ENCODE measurements around the gene EPB41L3. TPM values are rescaled to one million over a fixed set of nuclear protein-coding genes. Genes with fewer than 3 reads are reported as not detected.

The EPB41L3 gene
- total RNA-seq, 4 donors from 2014 or later = 21.2 to 39.5 (median 28.3) TPM

GRCh38 chr18:5457462-5457957 lies 86.3 kb downstream of the EPB41L3 start:
- TF ChIP-seq CTCF (IDR thresholded peaks at IDR 0.05) = no peak
- TF ChIP-seq POLR2A (IDR thresholded peaks at IDR 0.05) = no peak
- intact Hi-C loops (cut with DNase I; ENCODE audit: low total_unique reads) = no loop called here
- 79 to 86% methylated on average over 7 of the region's 7 CpGs for WGBS, 2 donors
- no peak overlapping the region for H3K4me3 ChIP-seq (ENCODE audit: low read depth, poor library complexity, severe bottlenecking)
- DNase-seq (ENCODE audit: low spot score in 2 of 2) = no peak

GRCh38 chr18:5456577-5457461 lies 87.0 kb downstream of the EPB41L3 start:
- H3K4me3 ChIP-seq (ENCODE audit: low read depth, poor library complexity, severe bottlenecking) = no peak overlapping the region
- intact Hi-C loops (cut with DNase I; ENCODE audit: low total_unique reads) = no loop called here
- TF ChIP-seq POLR2A (IDR thresholded peaks at IDR 0.05) (no peak), CTCF (IDR thresholded peaks at IDR 0.05) (no peak)
- no peak for DNase-seq (ENCODE audit: low spot score in 2 of 2)
- WGBS, 2 donors = 49 to 52% methylated on average over 15 of the region's 15 CpGs

- TF ChIP-seq CTCF (IDR thresholded peaks at IDR 0.05) (no peak), POLR2A (IDR thresholded peaks at IDR 0.05) (no peak)
- 69 to 82% methylated on average over 7 of the region's 7 CpGs for WGBS, 2 donors
Observed at GRCh38 chr18:5455674-5456073, 88.1 kb downstream of the EPB41L3 start.

DNA sequence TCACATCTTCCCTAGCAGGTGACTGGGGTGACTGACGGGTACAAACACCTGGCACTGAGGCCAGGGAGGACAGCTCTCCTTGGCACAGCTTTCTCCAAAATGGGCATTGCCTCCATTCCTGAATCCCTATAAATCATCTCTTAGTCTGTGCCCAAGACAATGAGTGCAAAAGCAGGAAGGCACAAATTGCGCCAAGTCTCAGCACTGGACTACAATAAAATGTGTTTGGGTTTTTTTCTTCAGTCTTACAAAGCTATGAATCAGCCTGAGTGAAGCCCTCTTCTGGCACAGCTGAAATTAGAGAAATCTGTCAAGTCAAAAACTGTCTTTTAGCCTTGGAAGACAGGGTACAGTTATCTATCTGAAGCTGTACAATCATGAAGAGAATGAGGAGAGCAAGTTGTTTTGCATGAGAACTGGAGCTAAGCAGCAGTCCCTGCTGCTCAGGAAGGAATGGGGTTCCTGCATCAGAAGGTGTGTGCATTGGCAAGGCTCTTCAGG lies 90.8 kb downstream of the EPB41L3 start:
- intact Hi-C loops (cut with DNase I; ENCODE audit: low total_unique reads) = no loop called here
- no peak overlapping the region for H3K4me3 ChIP-seq (ENCODE audit: low read depth, poor library complexity, severe bottlenecking)
- no peak for DNase-seq (ENCODE audit: low spot score in 2 of 2)
- 77 to 87% methylated on average over 2 of the region's 2 CpGs for WGBS, 2 donors
- TF ChIP-seq POLR2A (IDR thresholded peaks at IDR 0.05) (no peak), CTCF (IDR thresholded peaks at IDR 0.05) (no peak)

More at GRCh38 chr18:5455674-5456073, 88.1 kb downstream of the EPB41L3 start:
- intact Hi-C loops (cut with DNase I; ENCODE audit: low total_unique reads) = no loop called here
- DNase-seq (ENCODE audit: low spot score in 2 of 2) = no peak
- no peak overlapping the region for H3K4me3 ChIP-seq (ENCODE audit: low read depth, poor library complexity, severe bottlenecking)

GRCh38 chr18:5451871-5452270 lies 91.9 kb downstream of the EPB41L3 start:
- intact Hi-C loops (cut with DNase I; ENCODE audit: low total_unique reads) = no loop called here
- no peak for DNase-seq (ENCODE audit: low spot score in 2 of 2)
- no peak overlapping the region for H3K4me3 ChIP-seq (ENCODE audit: low read depth, poor library complexity, severe bottlenecking)
- WGBS, 2 donors = 93 to 96% methylated on average over 9 of the region's 9 CpGs
- TF ChIP-seq POLR2A (IDR thresholded peaks at IDR 0.05) (no peak), CTCF (IDR thresholded peaks at IDR 0.05) (no peak)
